Activated CD8-positive, alpha-beta T cell treated with anti-CD3 and anti-CD28 coated beads, Interleukin-2, amount 10 ng/mL, durations not matched to agents 7 days and 5 days (primary cell): ENCODE measurements around the gene FOXR1. TPM values are rescaled to one million over a fixed set of nuclear protein-coding genes. Genes with fewer than 3 reads are reported as not detected.

Experiments used
- ATAC-seq: fragments of 150-1000 bp; cut with Tn5 transposase; one replicate; pipeline ENCODE4 v1.10.0; 2021; ENCODE audit warnings: moderate library complexity
- CTCF ChIA-PET: fragments of 350-600 bp; sonication (Branson Sonifier 250); formaldehyde crosslinking; loops from one replicate; lab custom pipeline; 2021; ENCODE audit warnings: antibody characterized with exemption; lab: Charles Lee
- POLR2A ChIA-PET: fragments of 350-600 bp; sonication (Branson Sonifier 250); formaldehyde crosslinking; loops from one replicate; lab custom pipeline; 2021; ENCODE audit warnings: antibody characterized with exemption; lab: Charles Lee
- DNase-seq: peaks from one replicate; pipeline ENCODE4 v3.0.0-alpha.2; 2020
- H3K27ac Mint-ChIP-seq: one replicate; pipeline ENCODE4 v1.8.0; 2021; ENCODE audit warnings: mild to moderate bottlenecking, mixed read lengths
- H3K27me3 Mint-ChIP-seq: one replicate; pipeline ENCODE4 v1.8.0; 2021; ENCODE audit warnings: low read depth, mixed read lengths
- H3K36me3 Mint-ChIP-seq: one replicate; pipeline ENCODE4 v1.8.0; 2021; ENCODE audit warnings: low read depth, mixed read lengths
- H3K4me1 Mint-ChIP-seq: one replicate; pipeline ENCODE4 v1.8.0; 2021; ENCODE audit warnings: low read depth, mixed read lengths
- H3K4me3 Mint-ChIP-seq: one replicate; pipeline ENCODE4 v1.8.0; 2021; ENCODE audit warnings: mild to moderate bottlenecking, mixed read lengths
- H3K9me3 Mint-ChIP-seq: one replicate; pipeline ENCODE4 v1.8.0; 2022; ENCODE audit warnings: mixed read lengths; ENCODE audit not compliant: insufficient read depth
- total RNA-seq, 2 experiments: library from RNA; stranded (reverse); gene quantifications; one replicate each; pipeline ENCODE4 v1.2.3, GENCODE V29; 2021

The FOXR1 gene
- total RNA-seq, 2 experiments from 2014 or later: not detected

DNA sequence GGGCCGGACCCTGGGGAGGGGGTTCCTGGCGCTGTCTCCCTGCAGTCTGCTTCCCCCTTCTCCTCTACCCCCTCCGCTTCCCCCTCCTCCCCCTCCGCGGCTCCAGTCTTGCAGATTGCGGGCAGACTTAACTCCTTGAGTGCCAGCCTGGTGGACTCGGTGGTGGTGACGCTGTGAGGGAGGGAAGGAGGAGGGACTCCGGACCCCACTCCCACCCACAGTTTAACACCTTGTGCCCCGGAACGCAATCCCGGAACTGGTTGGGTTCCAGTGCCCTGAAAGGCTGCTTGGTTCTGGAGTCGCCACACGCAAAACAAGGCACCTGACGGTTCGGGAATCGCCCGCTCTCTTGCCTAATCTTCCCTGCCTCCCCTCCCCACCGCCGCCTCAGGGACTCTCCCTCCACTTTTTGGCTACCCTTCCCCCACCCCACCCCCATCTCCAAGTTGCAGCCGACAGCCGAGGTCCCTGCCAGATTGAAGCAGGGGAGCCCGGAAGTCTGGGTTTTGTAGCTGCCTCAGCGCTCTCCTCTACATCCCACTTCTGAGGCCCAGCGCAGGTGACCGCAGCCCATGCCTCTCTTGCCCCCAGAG is 42.0 kb upstream of the FOXR1 start:
- Mint-ChIP-seq H3K4me1 (peaks cover 47% of the 10 kb centered on the region), H3K27me3 (no peaks in the 10 kb centered on the region), H3K27ac (peak overlapping the region; percentile 99), H3K4me3 (peak overlapping the region; percentile 98), H3K9me3 (no peaks in the 10 kb centered on the region), H3K36me3 (no peaks in the 10 kb centered on the region)
- POLR2A ChIA-PET: interaction anchor here (0.5 to 4.3 kb wide), 11 partner anchors 11 to 252 kb away, joined by 3 to 43 read pairs (median 9); partner anchors contain the start of genes DDX6 and HINFP
- peak; percentile 21 for ATAC-seq
- peak; percentile 91 for DNase-seq
- CTCF ChIA-PET: interaction anchor here (0.7 to 4.9 kb wide), 25 partner anchors 12 to 270 kb away, joined by 3 to 61 read pairs (median 4); partner anchors contain the start of genes DDX6, RPS25, SLC37A4 and TRAPPC4

DNA sequence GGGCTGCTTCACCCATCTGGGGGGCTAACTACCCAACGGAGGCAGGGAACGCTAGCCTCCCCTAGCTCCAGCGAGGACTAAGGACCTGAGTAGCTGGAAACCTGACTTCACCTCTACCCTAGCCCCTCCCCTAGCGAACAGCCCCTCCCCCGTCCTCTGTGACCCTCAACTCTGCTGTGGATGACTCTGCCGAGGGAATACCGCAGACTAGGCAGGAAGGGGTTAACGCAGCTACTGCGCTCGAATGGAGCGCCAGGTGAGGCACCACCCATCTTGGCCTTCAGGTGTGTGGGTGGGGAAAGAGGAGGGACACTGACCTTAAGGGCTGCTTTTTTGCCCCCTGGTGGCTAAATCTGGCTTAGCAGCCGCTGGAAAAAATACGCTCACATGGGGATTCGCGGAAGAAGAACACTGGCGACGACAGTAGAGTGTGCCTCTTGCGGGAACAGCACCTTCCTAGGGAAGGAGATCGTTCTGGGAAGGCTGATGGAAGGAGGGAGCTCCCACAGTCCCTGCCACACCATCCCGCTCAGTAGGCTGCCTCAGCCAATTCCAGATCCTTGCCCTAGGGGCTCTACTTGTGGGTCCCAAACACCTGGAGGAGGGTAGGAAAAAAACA is 41.4 kb upstream of the FOXR1 start:
- Mint-ChIP-seq H3K4me3 (peak overlapping the region; percentile 98), H3K27me3 (no peaks in the 10 kb centered on the region), H3K9me3 (no peaks in the 10 kb centered on the region), H3K36me3 (no peaks in the 10 kb centered on the region), H3K27ac (peak overlapping the region; percentile 99), H3K4me1 (peaks cover 47% of the 10 kb centered on the region)
- DNase-seq (peak; percentile 93), ATAC-seq (peak; percentile 21)
- POLR2A ChIA-PET: interaction anchor here (0.8 to 4.3 kb wide), 10 partner anchors 10 to 191 kb away, joined by 3 to 43 read pairs (median 10); partner anchors contain the start of genes DDX6 and HINFP
- CTCF ChIA-PET: interaction anchor here (0.7 to 4.9 kb wide), 28 partner anchors 11 to 271 kb away, joined by 3 to 61 read pairs (median 4); partner anchors contain the start of genes CXCR5, DDX6, RPS25 and SLC37A4

DNA sequence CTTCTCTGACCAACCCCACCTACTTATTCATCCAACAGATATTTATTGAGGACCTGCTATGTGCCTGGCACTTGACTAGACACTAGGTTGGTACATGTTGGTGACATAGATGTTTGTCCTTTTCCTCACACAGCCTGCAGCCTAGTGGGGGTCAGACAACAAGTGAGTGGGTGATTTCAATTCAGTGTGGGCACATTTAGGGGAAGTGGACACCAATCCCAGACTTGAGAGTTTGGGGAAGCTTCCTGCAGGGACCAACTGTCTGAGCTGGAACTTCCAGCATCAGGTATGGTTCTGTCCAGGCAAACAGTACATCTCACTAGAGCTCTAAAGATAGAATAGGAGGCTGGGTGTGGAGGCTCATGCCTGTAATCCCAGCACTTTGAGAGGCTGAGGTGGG is 40.0 kb upstream of the FOXR1 start:
- ATAC-seq: no peak
- Mint-ChIP-seq H3K27ac (no peak overlapping the region), H3K36me3 (no peaks in the 10 kb centered on the region), H3K27me3 (no peaks in the 10 kb centered on the region), H3K4me3 (peak overlapping the region; percentile 98), H3K4me1 (peaks cover 42% of the 10 kb centered on the region), H3K9me3 (no peaks in the 10 kb centered on the region)
- POLR2A ChIA-PET: interaction anchor here (3.9 to 4.3 kb wide), 2 partner anchors 19 to 140 kb away, joined by 19 to 43 read pairs; partner anchors contain the start of gene DDX6
- no peak for DNase-seq
- CTCF ChIA-PET: interaction anchor here (0.7 to 4.0 kb wide), 7 partner anchors 10 to 242 kb away, joined by 3 to 61 read pairs (median 12); no protein-coding TSS in a partner anchor

DNA sequence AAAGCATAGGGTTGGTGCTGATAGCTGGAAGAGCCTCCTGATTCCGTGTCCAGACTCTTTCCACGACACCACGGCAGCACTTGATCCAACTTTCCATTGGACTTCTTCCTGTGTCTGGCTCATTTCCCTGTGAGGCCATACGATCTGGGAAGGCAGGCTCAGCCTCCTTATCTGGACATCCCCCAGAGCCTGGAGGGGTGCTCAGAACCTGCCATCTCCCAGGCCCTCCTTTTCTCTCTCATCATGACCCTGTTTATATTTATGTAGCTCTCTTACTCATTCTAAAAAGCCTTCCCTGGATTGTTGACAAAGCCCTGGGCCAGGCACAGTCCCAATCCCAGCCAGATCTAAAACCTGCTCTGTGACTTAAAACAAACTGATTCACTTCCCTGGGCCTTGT is 38.1 kb upstream of the FOXR1 start:
- ATAC-seq (no peak), DNase-seq (no peak)
- CTCF ChIA-PET: no interaction called here
- POLR2A ChIA-PET: no interaction called here
- no peaks in the 10 kb centered on the region for H3K9me3 Mint-ChIP-seq
- H3K27me3 Mint-ChIP-seq: no peaks in the 10 kb centered on the region
- no peak overlapping the region for H3K27ac Mint-ChIP-seq
- no peak overlapping the region for H3K4me3 Mint-ChIP-seq
- H3K36me3 Mint-ChIP-seq: no peaks in the 10 kb centered on the region
- peaks cover 25% of the 10 kb centered on the region for H3K4me1 Mint-ChIP-seq

DNA sequence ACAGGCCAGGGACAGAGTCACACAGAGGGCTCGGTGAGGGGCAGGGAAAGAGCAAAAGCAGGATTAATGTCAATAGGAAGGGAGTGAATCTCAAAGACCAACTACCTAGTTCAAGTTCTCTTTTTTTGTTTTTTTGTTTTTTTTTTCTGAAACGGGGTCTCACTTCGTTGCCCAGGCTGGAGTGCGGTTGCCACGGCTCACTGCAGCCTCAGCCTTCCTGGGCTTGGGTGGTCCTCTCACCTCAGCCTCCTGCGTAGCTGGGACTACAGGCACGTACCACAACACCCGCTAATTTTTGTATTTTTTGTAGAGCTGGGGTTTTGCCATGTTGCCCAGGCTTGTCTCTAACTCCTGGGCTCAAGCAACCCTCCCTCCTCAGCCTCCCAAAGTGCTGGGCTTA is 36.2 kb upstream of the FOXR1 start:
- ATAC-seq (no peak), DNase-seq (no peak)
- no peaks in the 10 kb centered on the region for H3K36me3 Mint-ChIP-seq
- H3K4me1 Mint-ChIP-seq: peaks cover 34% of the 10 kb centered on the region
- H3K27me3 Mint-ChIP-seq: no peaks in the 10 kb centered on the region
- POLR2A ChIA-PET: interaction anchor here (1.0 kb wide), 1 partner anchor 25 kb away, joined by 3 read pairs; no protein-coding TSS in a partner anchor
- CTCF ChIA-PET: interaction anchor here (0.9 to 2.4 kb wide), 5 partner anchors 9 to 246 kb away, joined by 3 to 12 read pairs (median 4); partner anchors contain the start of gene UPK2
- H3K27ac Mint-ChIP-seq: no peak overlapping the region
- no peak overlapping the region for H3K4me3 Mint-ChIP-seq
- no peaks in the 10 kb centered on the region for H3K9me3 Mint-ChIP-seq

DNA sequence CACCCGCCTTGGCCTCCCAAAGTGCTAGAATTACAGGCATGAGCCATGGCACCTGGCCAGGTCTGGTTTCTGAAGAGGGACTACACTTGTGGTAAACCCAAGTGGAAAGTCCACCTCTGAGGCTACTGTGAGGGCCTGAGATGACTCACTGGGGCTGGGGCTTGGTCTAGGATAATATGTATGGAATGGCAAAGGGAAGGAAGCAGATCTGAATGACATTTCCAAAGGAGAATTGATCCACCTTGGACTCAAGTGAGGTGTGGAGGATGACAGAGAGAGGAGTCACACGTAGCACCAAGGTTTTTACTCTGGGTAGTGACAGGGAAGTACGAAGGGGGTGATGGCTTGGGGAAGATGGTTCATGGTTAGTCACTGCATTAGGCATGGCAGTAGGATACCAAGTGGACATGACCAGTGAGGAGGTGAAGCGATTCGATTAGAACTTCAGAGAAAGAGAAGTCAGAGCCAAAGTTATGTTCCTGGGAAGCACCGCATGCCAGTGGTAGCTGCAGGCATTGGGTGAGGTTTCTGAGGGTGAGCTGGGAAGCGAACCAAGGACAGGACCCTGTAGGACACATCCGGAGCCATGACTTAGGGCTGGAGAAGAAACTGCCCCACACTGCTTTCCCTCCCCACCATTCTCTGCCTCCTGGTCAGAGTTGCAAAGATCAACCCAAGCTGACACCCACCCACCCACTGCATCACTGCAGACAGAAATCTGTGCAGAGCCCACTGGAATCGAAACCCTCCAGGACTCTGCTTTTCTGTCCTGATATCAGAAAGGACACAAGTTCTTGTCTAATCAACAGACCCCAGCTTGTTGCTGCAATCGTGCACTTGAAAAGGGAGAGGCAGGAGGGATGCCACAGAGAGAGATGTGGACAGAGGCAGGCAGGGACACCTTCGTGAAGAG is 32.8 kb upstream of the FOXR1 start:
- Mint-ChIP-seq H3K9me3 (no peaks in the 10 kb centered on the region), H3K4me1 (peaks cover 34% of the 10 kb centered on the region), H3K27ac (peak overlapping the region; percentile 82), H3K4me3 (no peak overlapping the region), H3K36me3 (no peaks in the 10 kb centered on the region), H3K27me3 (no peaks in the 10 kb centered on the region)
- CTCF ChIA-PET: interaction anchor here (5.5 kb wide), 1 partner anchor 8 kb away, joined by 61 read pairs; no protein-coding TSS in a partner anchor
- POLR2A ChIA-PET: no interaction called here
- ATAC-seq (no peak), DNase-seq (no peak)

DNA sequence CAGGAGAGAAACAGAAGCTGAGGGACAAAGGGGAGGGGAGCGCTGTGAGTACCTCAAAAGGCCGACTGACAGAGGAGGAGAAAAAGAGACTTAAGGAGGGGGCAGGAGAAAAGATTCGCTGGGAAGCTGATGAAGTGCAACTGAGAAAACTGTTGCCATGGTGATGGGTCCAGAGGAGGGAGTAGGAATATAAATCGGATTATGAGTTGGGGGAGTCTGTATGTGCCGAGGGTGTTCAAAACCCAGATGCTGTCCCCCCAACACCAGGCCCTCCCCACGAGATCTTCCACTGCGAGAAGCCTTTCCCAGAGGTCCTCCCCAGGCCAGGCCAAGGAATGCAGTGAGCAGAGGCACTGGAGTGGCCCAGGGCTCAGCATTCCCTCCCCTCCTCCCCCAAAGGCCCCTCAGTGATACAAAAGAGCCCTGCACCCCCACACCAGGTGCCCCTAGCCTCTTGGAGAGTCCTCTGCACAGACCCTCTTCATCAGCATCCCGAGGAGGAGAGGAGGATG is 32.1 kb upstream of the FOXR1 start:
- Mint-ChIP-seq H3K27me3 (no peaks in the 10 kb centered on the region), H3K4me1 (peaks cover 35% of the 10 kb centered on the region), H3K36me3 (no peaks in the 10 kb centered on the region), H3K4me3 (no peak overlapping the region), H3K27ac (peak overlapping the region; percentile 82), H3K9me3 (no peaks in the 10 kb centered on the region)
- DNase-seq: no peak
- no peak for ATAC-seq
- ChIA-PET POLR2A (interaction anchor here (1.1 to 2.2 kb wide), 4 partner anchors 9 to 15 kb away, joined by 3 to 11 read pairs (median 4); partner anchors contain the start of gene BCL9L), CTCF (interaction anchor here (0.8 to 5.5 kb wide), 8 partner anchors 9 to 250 kb away, joined by 3 to 61 read pairs (median 4); partner anchors contain the start of gene BCL9L)

DNA sequence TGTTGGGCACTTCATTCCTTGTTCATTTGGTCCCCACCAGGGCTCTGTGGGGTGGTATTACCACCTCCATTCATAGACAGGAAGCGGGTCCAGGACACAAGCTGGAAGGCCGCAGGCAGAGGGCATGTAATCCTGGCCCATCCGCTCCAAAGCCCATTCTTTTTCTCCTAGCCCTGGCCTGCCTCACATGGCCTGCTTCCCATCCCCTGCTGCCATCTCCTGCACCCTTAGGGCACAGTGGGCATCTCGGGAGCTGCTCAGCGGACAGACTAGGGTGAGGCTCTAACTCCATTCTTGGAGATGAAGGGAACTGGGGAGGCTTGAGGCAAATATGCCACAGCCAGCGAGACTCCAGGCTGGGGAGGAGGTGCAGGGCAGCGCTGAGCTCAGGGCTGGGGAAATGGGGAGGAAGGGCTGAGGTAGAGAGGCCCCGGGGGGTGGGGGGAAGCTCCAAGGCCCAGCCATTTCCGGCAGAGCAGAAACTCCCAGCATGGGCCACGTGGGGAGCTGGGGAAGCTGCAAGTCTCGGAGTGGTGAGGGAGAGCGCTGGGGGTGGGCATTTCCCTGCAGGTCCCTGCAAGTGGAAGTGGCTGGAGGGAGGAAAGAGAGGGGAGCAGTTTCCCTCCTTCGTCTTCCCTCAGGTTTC is 31.5 kb upstream of the FOXR1 start:
- ChIA-PET POLR2A (interaction anchor here (0.5 to 2.2 kb wide), 6 partner anchors 10 to 48 kb away, joined by 3 to 11 read pairs (median 4); partner anchors contain the start of gene BCL9L), CTCF (interaction anchor here (0.6 to 5.5 kb wide), 12 partner anchors 9 to 251 kb away, joined by 3 to 61 read pairs (median 4); partner anchors contain the start of gene BCL9L)
- H3K4me1 Mint-ChIP-seq: peaks cover 37% of the 10 kb centered on the region
- H3K9me3 Mint-ChIP-seq: no peaks in the 10 kb centered on the region
- no peaks in the 10 kb centered on the region for H3K36me3 Mint-ChIP-seq
- peak overlapping the region; percentile 82 for H3K27ac Mint-ChIP-seq
- DNase-seq (peak; percentile 76), ATAC-seq (peak; percentile 90)
- H3K4me3 Mint-ChIP-seq: peak overlapping the region; percentile 29
- H3K27me3 Mint-ChIP-seq: no peaks in the 10 kb centered on the region

DNA sequence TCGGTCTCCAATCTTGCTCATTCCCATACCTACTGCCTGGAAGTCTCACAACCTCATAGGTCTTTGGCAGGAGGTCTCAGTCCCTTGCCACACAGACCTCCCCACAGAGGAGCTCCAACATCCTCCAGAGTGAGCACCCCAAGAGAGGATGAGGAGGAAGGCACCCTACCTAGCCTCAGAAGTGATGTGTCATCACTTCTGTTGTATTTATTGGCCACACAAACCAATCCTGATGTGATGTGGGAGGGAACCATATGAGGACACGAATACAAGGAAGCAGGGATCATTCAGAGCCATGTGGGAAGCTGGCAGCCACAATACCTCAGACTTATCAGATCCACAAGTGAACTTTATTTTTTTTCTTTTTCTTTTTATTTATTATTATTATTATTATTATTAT is 24.5 kb upstream of the FOXR1 start:
- H3K36me3 Mint-ChIP-seq: no peaks in the 10 kb centered on the region
- H3K27me3 Mint-ChIP-seq: peaks cover 22% of the 10 kb centered on the region
- no peak overlapping the region for H3K27ac Mint-ChIP-seq
- H3K4me1 Mint-ChIP-seq: peaks cover 10% of the 10 kb centered on the region
- no peak overlapping the region for H3K4me3 Mint-ChIP-seq
- ATAC-seq (no peak), DNase-seq (no peak)
- ChIA-PET POLR2A (interaction anchor here (0.8 kb wide), 1 partner anchor 16 kb away, joined by 3 read pairs; no protein-coding TSS in a partner anchor), CTCF (interaction anchor here (1.5 to 1.6 kb wide), 2 partner anchors 9 to 17 kb away, joined by 4 read pairs; partner anchors contain the start of gene UPK2)
- H3K9me3 Mint-ChIP-seq: no peaks in the 10 kb centered on the region

DNA sequence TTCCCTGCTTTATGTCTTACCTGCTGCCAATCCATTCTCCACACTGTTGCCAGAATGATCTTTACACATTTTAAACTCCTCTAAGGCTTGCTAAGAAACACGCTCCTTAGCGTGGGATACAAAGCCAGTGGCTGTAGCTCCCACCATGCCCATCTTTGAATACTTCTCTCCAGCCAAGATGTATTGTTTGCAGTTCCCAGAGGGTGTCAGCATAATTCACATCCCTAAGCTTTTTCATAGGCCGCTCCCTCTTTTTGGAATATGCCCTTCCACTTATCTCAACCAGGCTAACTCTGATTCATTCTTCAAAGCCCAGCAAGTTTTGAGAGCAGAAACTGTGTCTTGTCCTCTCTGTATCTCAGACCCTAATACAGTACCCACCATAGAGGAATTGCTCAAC is 23.6 kb upstream of the FOXR1 start:
- POLR2A ChIA-PET: no interaction called here
- no peak for DNase-seq
- CTCF ChIA-PET: interaction anchor here (1.4 to 1.6 kb wide), 3 partner anchors 8 to 159 kb away, joined by 3 to 4 read pairs (median 4); partner anchors contain the start of gene UPK2
- H3K36me3 Mint-ChIP-seq: no peaks in the 10 kb centered on the region
- H3K27me3 Mint-ChIP-seq: peaks cover 22% of the 10 kb centered on the region
- H3K9me3 Mint-ChIP-seq: no peaks in the 10 kb centered on the region
- ATAC-seq: no peak
- H3K4me3 Mint-ChIP-seq: no peak overlapping the region
- peaks cover 10% of the 10 kb centered on the region for H3K4me1 Mint-ChIP-seq
- no peak overlapping the region for H3K27ac Mint-ChIP-seq
